HepG2 (cell line): ENCODE data around the gene ALK. TPM values are rescaled to one million over a fixed set of nuclear protein-coding genes. Genes with fewer than 3 reads are reported as not detected.

Experiments
- ATAC-seq: fragments of 200-7000 bp; cut with Tn5 transposase; 3 replicates; pipeline ENCODE4 v1.9.1; 2020; ENCODE audit warnings: mild to moderate bottlenecking, moderate library complexity
- BruUV-seq: library from RNA; stranded (reverse); fragments of 400-500 nt; replicated peaks from 2 replicates; lab custom pipeline; 2021; lab: Mats Ljungman, UMichigan
- CTCF ChIA-PET: fragments of 300-600 bp; formaldehyde crosslinking; extraction: SDS; loops from one replicate; lab custom pipeline; 2021; ENCODE audit warnings: low total read pairs, inconsistent platforms, low intra/inter-chr PET ratio; lab: Yijun Ruan, JAX
- POLR2A ChIA-PET: fragments of 350-600 bp; sonication (Branson Sonifier 250); formaldehyde crosslinking; loops from one replicate; lab custom pipeline; 2020; ENCODE audit warnings: antibody characterized with exemption, inconsistent platforms; lab: Yijun Ruan, JAX
- DNase-seq: peaks from one replicate; pipeline ENCODE4 v3.0.0-alpha.2; 2015; ENCODE audit warnings: low spot score
- FAIRE-seq: peaks from 3 replicates; lab custom pipeline; 2011; peaks lifted over from hg19 to GRCh38; lab: Jason Lieb, UNC
- H2AFZ ChIP-seq: one replicate; pipeline ENCODE4 v1.6.1; 2011; ENCODE audit warnings: low read length, inconsistent platforms
- H3K27ac ChIP-seq: fragments of 300-600 bp; 3 replicates; pipeline ENCODE4 v1.8.0; 2011; ENCODE audit warnings: mixed run types, mild to moderate bottlenecking, mixed read lengths, low read length, inconsistent platforms; ENCODE audit not compliant: insufficient read depth; ENCODE audit errors: extremely low read length
- H3K27me3 ChIP-seq, 2 experiments: fragments of 200-600 bp in 1 of 2; 2 replicates in 1 of 2; 3 replicates in 1 of 2; pipeline versions ENCODE4 v1.6.0 to v1.8.0; 2011; ENCODE audit warnings: low read length in 2 of 2, mild to moderate bottlenecking in 2 of 2, moderate library complexity in 2 of 2, inconsistent platforms in 1 of 2; ENCODE audit not compliant: insufficient read depth in 2 of 2, control insufficient read depth in 1 of 2
- H3K36me3 ChIP-seq, 2 experiments: fragments of 200-600 bp in 1 of 2; replicated peaks in 1 of 2; 2 replicates in 1 of 2; 3 replicates in 1 of 2; pipeline versions ENCODE4 v1.5.1 to v1.8.0; 2011; ENCODE audit warnings: low read length in 2 of 2, inconsistent platforms in 1 of 2; ENCODE audit not compliant: insufficient read depth in 2 of 2, control insufficient read depth in 1 of 2
- H3K4me1 ChIP-seq: 2 replicates; pipeline ENCODE4 v1.5.1; 2012; ENCODE audit warnings: low read length, inconsistent platforms; ENCODE audit not compliant: insufficient read depth
- H3K4me2 ChIP-seq: 2 replicates; pipeline ENCODE4 v1.6.0; 2011; ENCODE audit warnings: low read depth, low read length, inconsistent platforms
- H3K4me3 ChIP-seq, 3 experiments: fragments of 200-600 bp in 1 of 3; sonication (generic), shearing (Covaris generic) in 1 of 3; replicated peaks in 1 of 3; 2 replicates each; pipeline ENCODE4 v1.5.1; 2011 to 2016; ENCODE audit warnings: low read length in 3 of 3, inconsistent platforms in 2 of 3, low read depth in 2 of 3, mild to moderate bottlenecking in 2 of 3, control low read depth in 1 of 3, mixed read lengths in 1 of 3; ENCODE audit not compliant: insufficient read depth in 1 of 3
- H3K79me2 ChIP-seq: one replicate; pipeline ENCODE4 v1.6.1; 2011; ENCODE audit warnings: low read length, inconsistent platforms; ENCODE audit not compliant: insufficient read depth
- H3K9ac ChIP-seq: 2 replicates; pipeline ENCODE4 v1.6.0; 2011; ENCODE audit warnings: mild to moderate bottlenecking, low read depth, low read length, inconsistent platforms; ENCODE audit not compliant: insufficient read depth
- H3K9me3 ChIP-seq: 2 replicates; pipeline ENCODE4 v1.5.1; 2012; ENCODE audit warnings: mild to moderate bottlenecking, low read length
- H4K20me1 ChIP-seq: 2 replicates; pipeline ENCODE4 v1.6.0; 2011; ENCODE audit warnings: inconsistent platforms, mild to moderate bottlenecking, low read length, moderate library complexity; ENCODE audit not compliant: insufficient read depth
- ARID4A ChIP-seq: sonication (generic); formaldehyde crosslinking; IDR thresholded peaks from 2 replicates; pipeline ENCODE4 v1.5.0; 2020; ENCODE audit warnings: mild to moderate bottlenecking, missing genetic modification reagents, borderline replicate concordance
- CREM ChIP-seq, 2 experiments: sonication (generic) in 1 of 2; formaldehyde crosslinking in 1 of 2; IDR thresholded peaks; 2 replicates each; pipeline versions ENCODE4 v1.4.0 to v1.6.1; 2016 to 2020; ENCODE audit warnings: antibody characterized with exemption in 1 of 2, mild to moderate bottlenecking in 1 of 2, missing genetic modification reagents in 1 of 2
- DDIT3 ChIP-seq: sonication (generic); formaldehyde crosslinking; IDR thresholded peaks from 2 replicates; pipeline ENCODE4 v1.4.0; 2020; ENCODE audit warnings: mild to moderate bottlenecking, missing genetic modification reagents
- FOXC1 ChIP-seq: sonication (generic); formaldehyde crosslinking; IDR thresholded peaks from 2 replicates; pipeline ENCODE4 v1.8.0; 2022; ENCODE audit warnings: mild to moderate bottlenecking, missing genetic modification reagents, borderline replicate concordance
- KDM6A ChIP-seq: IDR thresholded peaks from 2 replicates; pipeline ENCODE4 v1.6.1; 2016; ENCODE audit warnings: low read depth
- MTF2 ChIP-seq: sonication (generic); formaldehyde crosslinking; IDR thresholded peaks from 2 replicates; pipeline ENCODE4 v1.5.0; 2020; ENCODE audit warnings: missing genetic modification reagents, borderline replicate concordance
- NFKB2 ChIP-seq: sonication (generic); formaldehyde crosslinking; IDR thresholded peaks from 2 replicates; pipeline ENCODE4 v1.4.0; 2020; ENCODE audit warnings: missing genetic modification reagents, borderline replicate concordance
- PHF20 ChIP-seq: sonication (generic); formaldehyde crosslinking; IDR thresholded peaks from 2 replicates; pipeline ENCODE4 v1.5.0; 2020; ENCODE audit warnings: mild to moderate bottlenecking, missing genetic modification reagents
- XBP1 ChIP-seq: sonication (generic); formaldehyde crosslinking; IDR thresholded peaks from 2 replicates; pipeline ENCODE4 v1.5.0; 2020; ENCODE audit warnings: missing genetic modification reagents
- ZNF296 ChIP-seq: sonication (generic); formaldehyde crosslinking; conservative IDR thresholded peaks from 2 replicates; pipeline ENCODE4 v1.5.0; 2020; ENCODE audit warnings: mild to moderate bottlenecking, missing genetic modification reagents
- ZNF431 ChIP-seq: sonication (generic); formaldehyde crosslinking; IDR thresholded peaks from 2 replicates; pipeline ENCODE4 v1.9.0; 2022; ENCODE audit warnings: missing genetic modification reagents, low read depth, mild to moderate bottlenecking, borderline replicate concordance
- ZNF549 ChIP-seq: sonication (generic); formaldehyde crosslinking; IDR thresholded peaks from 2 replicates; pipeline ENCODE4 v1.5.0; 2020; ENCODE audit warnings: missing genetic modification reagents
- ZNF674 ChIP-seq: sonication (generic); formaldehyde crosslinking; IDR thresholded peaks from 2 replicates; pipeline ENCODE4 v1.5.0; 2020; ENCODE audit warnings: low read depth, mild to moderate bottlenecking, missing genetic modification reagents
- ZNF878 ChIP-seq: sonication (generic); formaldehyde crosslinking; IDR thresholded peaks from 2 replicates; pipeline ENCODE4 v1.8.1; 2023; ENCODE audit warnings: mild to moderate bottlenecking, missing genetic modification reagents, moderate library complexity
- ZNF879 ChIP-seq: sonication (generic); formaldehyde crosslinking; IDR thresholded peaks from 2 replicates; pipeline ENCODE4 v1.8.1; 2023; ENCODE audit warnings: missing genetic modification reagents
- WGBS: methylation state at CpG from one replicate; pipeline ENCODE4 v1.1.6; 2017; ENCODE audit warnings: low lambda C conversion rate; 5-methylcytosine and 5-hydroxymethylcytosine counted together
- in situ Hi-C: cut with HindIII; loops from 2 replicates; pipeline ENCODE4 v1.10.0; 2017; ENCODE audit warnings: low pct_unique_long_range_greater_than_20kb; ENCODE audit not compliant: extremely low pct_ligation_motif_present
- intact Hi-C: fragments of 100-400 bp; cut with micrococcal nuclease; formaldehyde crosslinking; loops from one replicate; pipeline ENCODE4 v1.10.0; 2022; ENCODE audit not compliant: unreplicated experiment
- polyA plus RNA-seq, 8 experiments: library from polyadenylated mRNA; depleted of rRNA in 3 of 8; stranded (reverse) in 7 of 8; unstranded in 1 of 8; fragments of >200 nt; fragmentation: Illumina TruSeq in 4 of 8; extraction: Trizol in 4 of 8; gene quantifications; 2 replicates each; pipeline versions ENCODE4 v1.2.1 to v1.2.3, GENCODE V29; 2011 to 2016; ENCODE audit warnings: low read depth in 4 of 8, missing spikeins in 1 of 8, mixed read lengths in 1 of 8; ENCODE audit not compliant: insufficient read depth in 1 of 8
- total RNA-seq, 5 experiments: library from RNA; depleted of rRNA; stranded (reverse); fragments of >200 nt; fragmentation: Illumina TruSeq; extraction: Trizol; gene quantifications; 2 replicates each; pipeline ENCODE4 v1.2.3, GENCODE V29; 2016; ENCODE audit warnings: low read depth in 1 of 5
- TF ChIP-seq, protein P1 (sequence below): sonication (generic); formaldehyde crosslinking; IDR thresholded peaks from 2 replicates; pipeline ENCODE4 v1.8.1; 2022; ENCODE audit warnings: low read depth, mild to moderate bottlenecking, missing genetic modification reagents

ALK gene
- total and polyA plus RNA-seq, 2 of the 13 experiments (the other 11 are each of a cell fraction or from before 2014, with no cell fraction given): not detected

DNA sequence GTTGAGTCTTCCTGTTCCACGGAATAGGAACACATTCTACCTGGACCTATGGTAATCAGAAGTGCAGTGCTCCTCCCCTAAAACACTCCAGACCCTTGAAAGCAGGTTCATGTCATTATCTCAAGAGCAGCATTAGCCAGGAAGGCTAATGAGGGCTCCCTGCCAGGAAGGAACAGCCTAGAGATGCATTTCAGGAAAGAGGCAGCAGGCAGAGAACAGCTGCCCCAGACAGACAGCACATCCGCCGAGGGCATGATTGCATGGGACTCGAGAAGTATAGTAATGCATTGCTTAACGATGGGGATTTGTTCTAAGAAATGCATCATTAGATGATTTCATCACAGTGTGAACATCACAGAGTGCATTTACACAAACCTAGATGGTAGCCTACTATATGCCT, 171.5 kb downstream of the ALK start:
- no peak for TF ChIP-seq ZNF674 (CRISPR knock-in tag)
- TF ChIP-seq MTF2 (CRISPR knock-in tag): no peak
- TF ChIP-seq, protein P1, sequence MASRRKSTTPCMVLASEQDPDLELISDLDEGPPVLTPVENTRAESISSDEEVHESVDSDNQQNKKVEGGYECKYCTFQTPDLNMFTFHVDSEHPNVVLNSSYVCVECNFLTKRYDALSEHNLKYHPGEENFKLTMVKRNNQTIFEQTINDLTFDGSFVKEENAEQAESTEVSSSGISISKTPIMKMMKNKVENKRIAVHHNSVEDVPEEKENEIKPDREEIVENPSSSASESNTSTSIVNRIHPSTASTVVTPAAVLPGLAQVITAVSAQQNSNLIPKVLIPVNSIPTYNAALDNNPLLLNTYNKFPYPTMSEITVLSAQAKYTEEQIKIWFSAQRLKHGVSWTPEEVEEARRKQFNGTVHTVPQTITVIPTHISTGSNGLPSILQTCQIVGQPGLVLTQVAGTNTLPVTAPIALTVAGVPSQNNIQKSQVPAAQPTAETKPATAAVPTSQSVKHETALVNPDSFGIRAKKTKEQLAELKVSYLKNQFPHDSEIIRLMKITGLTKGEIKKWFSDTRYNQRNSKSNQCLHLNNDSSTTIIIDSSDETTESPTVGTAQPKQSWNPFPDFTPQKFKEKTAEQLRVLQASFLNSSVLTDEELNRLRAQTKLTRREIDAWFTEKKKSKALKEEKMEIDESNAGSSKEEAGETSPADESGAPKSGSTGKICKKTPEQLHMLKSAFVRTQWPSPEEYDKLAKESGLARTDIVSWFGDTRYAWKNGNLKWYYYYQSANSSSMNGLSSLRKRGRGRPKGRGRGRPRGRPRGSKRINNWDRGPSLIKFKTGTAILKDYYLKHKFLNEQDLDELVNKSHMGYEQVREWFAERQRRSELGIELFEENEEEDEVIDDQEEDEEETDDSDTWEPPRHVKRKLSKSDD (CRISPR knock-in tag): no peak
- TF ChIP-seq ZNF878: no peak
- no peak for TF ChIP-seq DDIT3 (CRISPR knock-in tag)
- no peak for TF ChIP-seq FOXC1 (CRISPR knock-in tag)
- TF ChIP-seq KDM6A (CRISPR knock-in tag): no peak
- no peak for TF ChIP-seq CREM (IDR thresholded peaks at IDR 0.05)
- TF ChIP-seq CREM (CRISPR knock-in tag; IDR thresholded peaks at IDR 0.05): no peak
- TF ChIP-seq ARID4A (CRISPR knock-in tag): no peak
- no peak for TF ChIP-seq ZNF879 (CRISPR knock-in tag)
- TF ChIP-seq NFKB2: no peak
- no peak for TF ChIP-seq ZNF549 (CRISPR knock-in tag)
- TF ChIP-seq XBP1: no peak
- TF ChIP-seq ZNF296 (CRISPR knock-in tag): no peak
- no peak for TF ChIP-seq PHF20 (CRISPR knock-in tag)
- TF ChIP-seq ZNF431 (CRISPR knock-in tag): no peak
- Histone ChIP-seq H3K4me1 (no peaks in the 10 kb centered on the region), H3K4me2 (no peak overlapping the region), H3K27ac (no peak overlapping the region), H3K4me3 (no peak overlapping the region), H3K27me3 (0 out of 5 replicates have a peak, but pooled peaks cover 0 to 7% of the 10 kb centered on the region in 2 experiments), H3K36me3 (no peaks in the 10 kb centered on the region), H3K79me2 (no peaks in the 10 kb centered on the region), H3K9me3 (no peaks in the 10 kb centered on the region), H3K9ac (no peak overlapping the region), H2AFZ (no peak overlapping the region), H4K20me1 (no peaks in the 10 kb centered on the region)
- no TSS peak for BruUV-seq
- CTCF ChIA-PET: no interaction called here
- WGBS: 30% methylated on average over 5 of the region's 5 CpGs
- DNase-seq (no peak), ATAC-seq (no peak), FAIRE-seq (no peak)
- POLR2A ChIA-PET: no interaction called here
- in situ Hi-C loops: no loop called here
- intact Hi-C loops: no loop called here
